HG03521 (cell line): Measurements from ENCODE around the gene ADNP2.

Experiments used
- ATAC-seq: cut with Tn5 transposase; IDR thresholded peaks from one replicate; pipeline ENCODE4 v1.9.1; 2021; ENCODE audit warnings: mild to moderate bottlenecking, moderate library complexity; ENCODE audit not compliant: unreplicated experiment

ADNP2 gene, protein sequence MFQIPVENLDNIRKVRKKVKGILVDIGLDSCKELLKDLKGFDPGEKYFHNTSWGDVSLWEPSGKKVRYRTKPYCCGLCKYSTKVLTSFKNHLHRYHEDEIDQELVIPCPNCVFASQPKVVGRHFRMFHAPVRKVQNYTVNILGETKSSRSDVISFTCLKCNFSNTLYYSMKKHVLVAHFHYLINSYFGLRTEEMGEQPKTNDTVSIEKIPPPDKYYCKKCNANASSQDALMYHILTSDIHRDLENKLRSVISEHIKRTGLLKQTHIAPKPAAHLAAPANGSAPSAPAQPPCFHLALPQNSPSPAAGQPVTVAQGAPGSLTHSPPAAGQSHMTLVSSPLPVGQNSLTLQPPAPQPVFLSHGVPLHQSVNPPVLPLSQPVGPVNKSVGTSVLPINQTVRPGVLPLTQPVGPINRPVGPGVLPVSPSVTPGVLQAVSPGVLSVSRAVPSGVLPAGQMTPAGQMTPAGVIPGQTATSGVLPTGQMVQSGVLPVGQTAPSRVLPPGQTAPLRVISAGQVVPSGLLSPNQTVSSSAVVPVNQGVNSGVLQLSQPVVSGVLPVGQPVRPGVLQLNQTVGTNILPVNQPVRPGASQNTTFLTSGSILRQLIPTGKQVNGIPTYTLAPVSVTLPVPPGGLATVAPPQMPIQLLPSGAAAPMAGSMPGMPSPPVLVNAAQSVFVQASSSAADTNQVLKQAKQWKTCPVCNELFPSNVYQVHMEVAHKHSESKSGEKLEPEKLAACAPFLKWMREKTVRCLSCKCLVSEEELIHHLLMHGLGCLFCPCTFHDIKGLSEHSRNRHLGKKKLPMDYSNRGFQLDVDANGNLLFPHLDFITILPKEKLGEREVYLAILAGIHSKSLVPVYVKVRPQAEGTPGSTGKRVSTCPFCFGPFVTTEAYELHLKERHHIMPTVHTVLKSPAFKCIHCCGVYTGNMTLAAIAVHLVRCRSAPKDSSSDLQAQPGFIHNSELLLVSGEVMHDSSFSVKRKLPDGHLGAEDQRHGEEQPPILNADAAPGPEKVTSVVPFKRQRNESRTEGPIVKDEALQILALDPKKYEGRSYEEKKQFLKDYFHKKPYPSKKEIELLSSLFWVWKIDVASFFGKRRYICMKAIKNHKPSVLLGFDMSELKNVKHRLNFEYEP

DNA sequence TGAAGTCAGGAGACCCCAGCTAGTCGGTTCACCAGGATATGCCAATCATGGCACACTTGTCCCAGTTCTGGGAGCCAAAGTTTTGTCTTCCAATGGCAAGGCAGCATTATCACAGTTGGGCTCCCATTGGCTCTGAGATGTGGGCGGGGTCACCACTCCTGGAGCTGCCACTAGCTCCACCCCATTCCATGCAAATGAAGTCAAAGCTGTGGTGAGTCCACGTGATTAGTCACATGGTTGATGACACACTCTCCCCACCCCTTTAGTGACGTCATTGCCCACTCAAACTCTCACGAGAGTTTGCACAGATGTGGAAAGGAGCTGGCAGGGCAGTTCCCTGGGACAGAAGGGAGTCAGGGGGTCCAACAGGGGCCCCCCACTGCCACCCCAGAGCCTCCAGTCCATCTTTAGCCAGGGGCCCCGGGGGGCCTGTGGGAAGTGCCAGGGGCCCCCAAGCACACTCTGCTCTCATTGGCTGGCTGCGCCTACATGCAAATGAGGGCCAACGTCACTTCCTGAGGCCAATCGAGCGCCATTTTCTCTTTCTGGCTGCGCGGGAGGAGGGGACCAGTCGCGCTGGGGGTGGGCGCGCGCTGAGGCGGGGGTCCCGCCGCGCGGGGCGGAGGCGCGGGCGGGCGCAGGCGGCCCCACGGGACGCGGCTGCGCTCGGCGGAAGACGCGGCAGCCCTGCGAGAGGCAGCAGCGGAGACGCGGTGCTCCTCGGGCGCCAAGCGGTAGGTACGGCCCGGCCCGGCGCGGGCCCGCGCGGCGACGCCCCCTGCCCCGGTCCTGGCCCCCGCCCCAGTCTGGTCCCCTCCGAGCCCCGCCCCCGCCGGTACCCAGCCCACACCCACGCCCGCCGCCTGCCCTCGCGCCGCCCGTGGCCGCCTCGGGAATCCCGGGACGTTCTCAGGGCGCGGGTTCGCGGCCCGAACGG is at the start of gene ADNP2:
Gene ADNP2 (plus strand): TSS at position 524 of the 937 bp plus-strand sequence. CDS start 8,281 bp downstream, outside the sequence.
- peak; percentile 68 for ATAC-seq

DNA sequence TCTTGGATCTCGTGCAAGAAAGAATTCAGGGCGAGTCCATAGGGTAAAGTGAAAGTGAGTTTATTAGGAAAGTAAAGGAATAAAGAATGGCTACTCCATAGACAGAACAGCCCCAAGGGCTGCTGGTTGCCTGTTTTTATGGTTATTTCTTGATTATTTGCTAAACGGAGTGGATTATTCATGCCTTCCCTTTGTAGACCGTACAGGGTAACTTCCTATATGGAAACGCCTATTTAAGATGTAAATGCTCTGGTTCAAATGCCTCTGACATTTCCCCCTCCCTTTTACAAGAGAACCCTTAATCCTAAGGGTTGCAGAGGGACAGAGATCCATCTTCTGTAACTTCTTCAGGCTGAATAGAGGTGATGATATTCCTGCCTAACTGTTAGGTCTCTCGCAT is 49.1 kb upstream of the ADNP2 start:
- no peak for ATAC-seq

DNA sequence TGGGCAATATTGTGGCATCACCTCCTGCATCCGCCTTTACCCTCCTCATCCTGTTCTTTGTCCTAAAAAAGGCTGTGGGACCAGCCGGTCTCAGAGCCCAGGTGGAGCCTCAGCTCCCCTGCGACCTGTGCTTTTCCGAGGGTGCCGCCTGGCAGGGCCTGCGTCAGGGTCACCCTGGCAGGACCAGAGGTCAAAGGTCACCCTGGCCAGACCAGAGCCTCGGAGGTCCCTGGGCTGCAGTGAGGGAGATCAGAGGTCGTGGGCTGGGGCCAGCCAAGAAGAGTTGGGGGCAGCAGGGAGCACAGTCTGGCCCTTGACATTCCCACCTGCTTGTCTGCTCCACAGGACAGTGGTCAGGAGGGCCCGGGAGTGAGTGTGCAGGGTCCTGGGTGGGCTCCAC is 43.4 kb upstream of the ADNP2 start:
- ATAC-seq, result no peak

DNA sequence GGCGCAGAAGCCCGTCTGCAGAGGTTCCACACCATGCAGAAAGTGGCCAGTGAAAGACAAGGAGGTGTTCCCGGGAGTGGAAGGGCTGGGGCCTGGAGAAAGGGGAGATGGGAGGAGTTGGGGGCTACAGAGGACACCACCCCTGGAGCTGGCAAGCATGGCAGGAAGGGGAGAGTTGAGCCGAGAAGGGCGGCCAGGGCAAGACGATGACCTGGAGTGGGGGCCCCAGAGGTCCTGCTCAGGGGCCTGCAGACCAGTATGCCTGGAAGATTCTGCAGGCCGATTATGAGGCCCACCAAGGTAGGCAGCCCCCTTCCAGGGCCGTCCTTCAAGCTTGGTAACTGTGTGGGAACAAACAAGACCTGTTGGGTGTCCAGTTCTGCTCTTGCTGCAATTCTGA is 41.7 kb upstream of the ADNP2 start:
- ATAC-seq, result no peak

DNA sequence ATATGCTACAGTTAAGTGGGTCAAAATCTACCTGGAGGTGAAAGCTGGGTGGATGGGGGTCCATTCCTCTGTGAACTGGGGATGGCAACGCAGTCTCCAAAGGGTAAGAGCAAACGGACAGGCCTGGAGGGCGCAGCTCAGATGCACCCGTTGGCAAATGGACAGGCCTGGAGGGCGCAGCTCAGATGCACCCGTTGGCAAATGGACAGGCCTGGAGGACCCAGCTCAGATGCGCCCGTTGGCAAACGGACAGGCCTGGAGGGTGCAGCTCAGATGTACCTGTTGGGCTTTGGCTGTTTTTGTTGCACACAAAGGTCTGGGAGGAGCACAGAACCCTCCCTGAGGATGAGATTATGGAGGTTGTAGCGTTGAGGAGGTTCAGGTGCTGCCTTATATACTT is 41.2 kb upstream of the ADNP2 start:
- no peak for ATAC-seq

DNA sequence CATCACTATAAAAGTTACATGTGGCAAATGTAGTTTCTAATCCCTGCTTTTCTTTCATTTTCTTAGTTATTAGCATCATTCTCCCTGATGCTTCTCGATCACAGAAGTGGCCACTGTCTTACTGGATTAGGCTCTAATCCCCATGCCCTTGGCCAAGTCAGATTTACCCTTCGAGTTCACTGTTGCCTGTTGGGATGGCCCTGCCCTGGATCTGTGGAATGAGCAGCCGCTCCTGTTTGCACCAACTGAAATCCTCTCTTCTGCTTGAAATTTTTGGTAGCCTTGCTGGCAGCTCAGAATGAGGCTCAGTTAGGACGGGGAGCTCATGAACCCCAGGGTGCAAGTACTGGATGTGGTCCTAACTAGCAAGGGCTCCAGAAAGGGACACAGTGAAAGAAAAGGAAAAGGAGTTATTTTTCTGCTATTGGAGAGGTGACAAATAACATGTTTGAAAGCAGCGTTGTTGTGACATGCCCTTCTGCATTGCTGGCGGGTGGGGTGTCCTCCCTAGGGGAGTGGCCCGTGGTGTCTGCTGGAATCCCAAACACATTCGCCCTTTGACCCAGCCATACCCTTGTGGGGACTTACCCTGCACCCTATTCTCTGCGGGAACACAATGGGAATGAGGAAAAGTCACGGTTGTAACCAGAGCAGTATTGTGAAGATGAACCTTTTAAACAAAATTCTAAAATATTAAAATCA is 40.3 kb upstream of the ADNP2 start:
- ATAC-seq, result no peak

DNA sequence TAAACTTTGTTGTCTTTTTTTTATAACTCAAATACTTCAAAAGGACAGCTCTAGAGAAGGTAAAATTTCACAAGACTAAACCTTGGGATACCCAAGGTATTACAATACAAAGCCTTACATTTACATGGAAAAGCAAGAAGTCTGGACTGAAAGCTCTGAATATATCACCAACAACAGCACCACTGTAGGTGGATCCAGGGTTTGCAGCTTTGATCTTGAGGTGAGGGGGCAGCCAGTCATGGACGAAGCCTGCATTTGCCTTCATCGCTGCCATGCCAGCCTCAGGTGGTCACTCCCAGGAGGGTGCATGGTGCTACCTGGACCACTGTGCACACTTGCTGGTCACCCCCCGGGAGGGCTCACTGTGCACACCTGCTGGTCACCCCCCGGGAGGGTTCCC is 38.2 kb upstream of the ADNP2 start:
- ATAC-seq, result no peak

DNA sequence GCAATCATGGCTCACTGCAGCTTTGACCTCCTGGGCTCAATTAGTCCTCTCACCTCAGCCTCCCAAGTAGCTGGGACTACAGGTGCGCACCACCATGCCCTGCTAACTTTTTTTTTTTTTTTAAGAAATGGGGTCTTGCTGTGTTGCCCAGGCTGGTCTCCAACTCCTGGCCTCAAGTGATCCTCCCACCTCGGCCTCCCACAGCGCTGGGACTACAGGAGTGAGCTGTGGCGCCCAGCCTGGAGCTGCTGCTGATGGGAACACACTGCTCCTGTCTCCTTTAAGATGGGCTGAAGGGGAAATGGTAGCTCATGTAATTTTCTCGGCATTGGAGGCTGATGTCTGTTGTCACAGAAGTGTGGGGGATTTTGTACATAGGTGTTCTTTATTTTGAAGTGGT is 34.9 kb upstream of the ADNP2 start:
- no peak for ATAC-seq

DNA sequence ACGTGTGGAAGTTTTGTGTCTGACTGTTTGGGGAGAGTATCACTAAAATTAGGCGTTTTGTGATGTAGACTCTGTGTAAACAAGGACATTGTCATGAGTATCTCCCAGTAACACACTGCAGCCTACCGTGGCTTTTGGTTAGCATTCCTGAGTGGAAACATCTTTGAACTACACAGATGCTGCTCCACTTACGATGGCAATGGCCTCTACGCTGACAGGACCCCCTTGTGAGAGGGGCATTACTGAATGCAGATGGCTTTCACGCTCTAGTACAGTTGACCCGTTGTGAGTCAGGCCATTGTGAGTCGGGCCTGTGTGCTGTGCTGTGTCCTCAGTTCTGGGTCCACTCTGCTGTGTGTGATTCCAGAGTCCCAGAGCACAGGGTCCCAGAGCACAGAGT is 34.4 kb upstream of the ADNP2 start:
- no peak for ATAC-seq

DNA sequence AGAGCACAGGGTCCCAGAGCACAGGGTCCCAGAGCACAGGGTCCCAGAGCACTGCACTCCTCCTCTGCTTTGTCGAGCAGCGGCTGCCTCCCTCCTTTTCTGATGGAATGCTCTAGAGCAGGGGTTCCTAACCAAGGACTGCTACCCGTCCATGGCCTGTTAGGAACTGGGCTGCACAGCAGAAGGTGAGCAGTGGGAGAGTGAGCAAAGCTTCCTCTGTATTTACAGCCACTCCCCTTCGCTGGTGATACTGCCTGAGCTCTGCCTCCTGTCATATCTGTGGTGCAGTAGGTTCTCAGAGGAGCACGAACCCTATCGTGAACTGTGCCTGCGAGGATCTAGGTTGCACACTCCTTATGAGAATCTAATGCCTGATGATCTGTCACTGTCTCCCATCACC is 33.1 kb upstream of the ADNP2 start:
- ATAC-seq, result no peak

DNA sequence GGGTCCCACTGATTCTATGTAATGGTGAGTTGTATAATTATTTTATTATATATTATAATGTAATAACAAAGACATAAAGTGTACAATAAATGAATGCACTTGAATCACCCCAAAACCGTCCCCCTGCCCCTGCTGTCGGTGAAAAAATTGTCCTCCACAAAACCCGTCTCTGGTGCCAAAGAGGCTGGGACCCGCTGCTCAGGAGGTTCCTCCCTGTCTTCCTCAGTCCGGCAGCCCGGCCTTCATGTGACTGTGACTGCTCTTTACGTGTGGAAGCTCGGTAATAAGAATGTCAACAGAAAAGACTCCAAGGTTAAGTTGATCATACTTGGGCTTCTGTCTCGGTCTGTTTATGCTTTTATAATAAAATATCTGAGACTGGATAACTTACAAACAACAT is 32.7 kb upstream of the ADNP2 start:
- no peak for ATAC-seq

DNA sequence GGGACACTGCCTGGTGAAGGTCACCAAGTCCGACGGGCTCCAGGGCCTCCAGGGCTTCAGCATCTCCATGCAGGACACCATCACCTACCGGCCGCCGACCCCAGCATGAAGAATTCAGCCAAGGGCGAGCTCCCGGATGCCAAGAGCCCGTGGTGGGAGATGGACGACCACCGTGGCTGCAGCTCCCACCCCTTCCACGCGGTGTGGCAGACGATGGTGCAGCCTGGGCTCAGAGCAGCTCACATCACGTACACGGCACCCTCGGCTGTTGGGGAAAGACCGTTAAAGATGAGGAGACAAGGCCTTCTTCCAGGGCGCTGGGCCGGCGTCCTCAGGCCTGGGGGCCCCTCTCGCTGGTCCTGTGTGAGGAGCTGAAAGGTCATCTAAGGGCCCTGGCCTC is 31.2 kb upstream of the ADNP2 start:
- ATAC-seq, result no peak

DNA sequence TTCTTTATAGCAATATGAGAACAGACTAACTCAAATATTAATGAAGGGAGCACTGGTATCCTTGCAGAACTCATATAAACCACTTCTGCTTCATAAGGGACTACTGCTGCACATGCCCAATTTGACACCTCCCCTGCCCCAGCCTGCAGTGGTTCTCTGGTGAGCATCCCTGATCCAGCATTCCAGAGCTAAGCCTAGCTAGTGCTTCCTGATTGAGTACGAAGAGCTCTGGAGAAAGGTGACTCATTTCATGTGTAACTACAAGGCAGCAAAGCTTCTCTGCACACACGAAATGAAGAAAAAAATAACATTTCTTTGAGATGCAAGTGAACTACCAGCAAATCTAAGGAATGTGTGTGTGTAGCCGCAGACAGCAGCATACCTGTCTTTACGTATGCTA is 22.8 kb upstream of the ADNP2 start:
- no peak for ATAC-seq

DNA sequence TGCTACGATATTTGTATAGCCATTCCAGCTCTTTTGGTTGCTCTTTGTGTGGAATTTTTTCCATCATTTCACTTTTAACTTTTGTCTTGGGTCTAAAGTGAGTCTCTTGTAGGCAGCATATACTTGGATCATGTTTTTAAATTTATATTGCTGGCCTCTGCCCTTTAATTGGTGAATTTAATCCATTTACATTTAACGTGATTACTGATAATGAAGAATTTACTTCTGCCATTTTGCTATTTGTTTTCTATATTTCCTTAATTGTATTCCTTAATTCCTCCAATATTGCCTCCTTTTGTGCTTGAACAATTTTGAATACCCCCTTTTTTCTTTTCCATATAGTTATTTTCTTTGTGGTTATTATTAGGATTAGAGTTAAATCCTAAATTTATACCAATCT is 21.0 kb upstream of the ADNP2 start:
- ATAC-seq, result no peak

DNA sequence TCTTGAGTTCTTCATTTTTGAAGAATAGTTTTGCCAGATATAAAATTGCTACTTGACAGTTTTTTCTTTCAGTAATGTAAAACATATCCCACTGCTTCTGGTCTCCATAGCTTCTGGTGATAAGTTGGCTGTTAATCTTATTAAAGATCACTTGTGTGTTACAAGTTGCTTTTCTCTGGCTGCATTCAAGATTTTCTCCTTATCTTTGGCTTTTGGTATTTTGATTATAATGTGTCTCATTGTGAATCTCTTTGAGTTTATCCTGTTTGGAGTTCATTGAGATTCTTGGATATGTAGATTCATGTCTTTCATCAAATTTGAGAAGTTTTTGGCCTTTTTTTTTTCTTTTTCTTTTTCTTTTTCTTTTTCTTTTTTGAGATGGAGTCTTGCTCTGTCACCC is 20.2 kb upstream of the ADNP2 start:
- ATAC-seq, result no peak

DNA sequence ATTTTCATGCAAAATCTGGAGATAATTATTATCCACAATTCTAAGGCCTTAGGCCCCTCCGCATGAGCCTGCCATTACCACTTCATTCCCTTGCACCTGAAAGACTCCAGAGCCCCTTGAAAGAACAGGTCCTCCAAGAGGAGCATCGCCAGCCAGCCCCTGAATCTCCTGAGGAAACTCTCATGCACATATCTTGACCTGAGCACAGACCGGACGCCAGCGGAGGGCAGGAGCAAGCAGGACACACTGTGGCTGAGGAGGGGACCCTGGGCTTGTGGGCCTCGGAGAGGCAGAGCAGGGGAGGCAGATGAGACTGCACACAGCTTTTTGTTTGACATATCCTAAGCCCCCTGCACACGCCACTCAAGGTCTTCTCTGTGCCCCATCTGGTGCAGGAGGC is 13.6 kb upstream of the ADNP2 start:
- no peak for ATAC-seq

DNA sequence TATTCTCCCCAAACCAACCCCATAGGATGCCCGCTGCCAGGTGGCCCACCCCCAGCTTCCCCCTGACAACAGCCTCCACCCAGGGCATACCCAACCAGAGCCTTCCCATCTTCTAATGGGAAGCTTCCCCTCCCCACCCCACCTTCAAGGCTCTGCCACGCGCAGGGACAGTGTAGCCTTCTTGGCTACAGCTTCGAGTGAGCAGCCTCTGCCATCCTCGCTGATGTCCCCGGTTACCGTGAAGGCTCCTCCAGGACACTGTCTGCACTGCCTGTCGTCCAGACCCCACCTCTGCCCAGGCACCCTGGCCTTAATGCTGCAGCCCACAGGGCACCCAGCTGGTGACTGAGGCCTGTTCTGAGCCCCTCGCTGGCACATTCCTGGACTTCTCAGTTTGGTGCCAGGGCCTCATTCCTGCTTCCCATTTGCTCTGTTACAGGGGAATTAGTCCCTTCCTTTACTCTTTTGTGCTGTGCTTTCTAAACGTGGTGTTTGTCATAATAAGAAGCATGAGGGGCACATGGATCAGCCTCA is 13.0 kb upstream of the ADNP2 start:
- ATAC-seq, result no peak

DNA sequence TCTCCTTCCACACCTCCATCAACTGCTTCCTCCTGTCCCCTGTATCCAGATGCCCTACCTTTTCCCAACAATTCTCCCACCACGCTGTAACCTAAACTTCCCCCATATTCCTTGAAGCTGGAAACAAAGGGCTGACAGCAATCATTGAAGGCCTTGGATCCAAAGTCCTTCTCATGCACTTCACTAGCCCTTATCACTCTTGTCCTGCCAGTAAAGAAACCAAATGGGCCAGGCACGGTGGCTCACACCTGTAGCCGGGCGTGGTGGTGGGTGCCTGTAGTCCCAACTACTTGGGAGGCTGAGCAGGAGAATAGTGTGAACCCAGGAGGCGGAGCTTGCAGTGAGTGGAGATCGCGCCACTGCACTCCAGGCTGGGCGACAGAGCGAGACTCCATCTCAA is 11.9 kb upstream of the ADNP2 start:
- no peak for ATAC-seq

DNA sequence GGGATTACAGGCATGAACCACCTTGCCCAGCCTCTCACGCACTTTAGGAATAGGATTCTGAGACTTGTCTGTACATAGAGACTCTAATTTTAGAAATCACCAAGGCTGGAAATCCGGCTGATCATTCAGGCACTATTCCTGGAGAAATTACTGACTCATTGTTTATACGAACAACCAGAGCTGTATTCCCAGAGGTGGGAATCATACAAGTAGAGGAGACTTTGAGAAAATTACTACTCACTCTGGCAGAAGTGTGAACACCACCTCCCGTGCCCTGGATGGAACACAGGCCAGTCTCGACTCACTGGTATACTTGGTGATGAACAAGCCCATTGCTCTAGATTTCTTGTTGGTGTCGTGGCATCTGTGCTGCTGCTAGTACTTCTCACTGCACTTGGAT is 5.8 kb upstream of the ADNP2 start:
- no peak for ATAC-seq

DNA sequence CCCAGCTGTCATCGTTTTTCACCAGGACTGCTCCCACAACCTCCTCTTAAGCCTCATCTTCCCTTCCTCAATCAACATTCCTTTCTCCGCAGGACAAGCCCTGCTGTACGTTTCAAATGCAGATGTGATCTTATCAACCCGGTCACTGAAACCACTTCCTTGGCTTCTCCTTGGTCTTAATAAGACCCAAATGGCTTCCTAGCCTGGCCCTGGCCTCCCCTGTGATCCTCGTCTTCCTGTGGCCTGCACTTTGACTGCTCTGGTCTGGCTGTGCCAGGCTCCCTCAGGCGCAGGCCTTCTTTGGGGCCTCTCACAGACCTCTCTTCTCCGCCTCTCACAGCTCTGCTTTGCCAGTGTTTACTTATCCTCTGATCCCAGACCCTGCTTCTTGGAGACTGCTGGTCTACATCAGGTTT is 4.7 kb upstream of the ADNP2 start:
- no peak for ATAC-seq
